ENCODE measurements around the gene TMEM217.

GRCh38 chr6:37306624-37307222 is 48.8 kb upstream of the TMEM217 start:
- TF ChIP-seq, protein P1, sequence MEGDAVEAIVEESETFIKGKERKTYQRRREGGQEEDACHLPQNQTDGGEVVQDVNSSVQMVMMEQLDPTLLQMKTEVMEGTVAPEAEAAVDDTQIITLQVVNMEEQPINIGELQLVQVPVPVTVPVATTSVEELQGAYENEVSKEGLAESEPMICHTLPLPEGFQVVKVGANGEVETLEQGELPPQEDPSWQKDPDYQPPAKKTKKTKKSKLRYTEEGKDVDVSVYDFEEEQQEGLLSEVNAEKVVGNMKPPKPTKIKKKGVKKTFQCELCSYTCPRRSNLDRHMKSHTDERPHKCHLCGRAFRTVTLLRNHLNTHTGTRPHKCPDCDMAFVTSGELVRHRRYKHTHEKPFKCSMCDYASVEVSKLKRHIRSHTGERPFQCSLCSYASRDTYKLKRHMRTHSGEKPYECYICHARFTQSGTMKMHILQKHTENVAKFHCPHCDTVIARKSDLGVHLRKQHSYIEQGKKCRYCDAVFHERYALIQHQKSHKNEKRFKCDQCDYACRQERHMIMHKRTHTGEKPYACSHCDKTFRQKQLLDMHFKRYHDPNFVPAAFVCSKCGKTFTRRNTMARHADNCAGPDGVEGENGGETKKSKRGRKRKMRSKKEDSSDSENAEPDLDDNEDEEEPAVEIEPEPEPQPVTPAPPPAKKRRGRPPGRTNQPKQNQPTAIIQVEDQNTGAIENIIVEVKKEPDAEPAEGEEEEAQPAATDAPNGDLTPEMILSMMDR (conservative IDR thresholded peaks at IDR 0.05; ENCODE audit: low read depth, low read length): no peak
- no peak for TF ChIP-seq EZH2 (IDR thresholded peaks at IDR 0.05; ENCODE audit: low read length, unreplicated experiment)
- TF ChIP-seq EZH2phosphoT487 (IDR thresholded peaks at IDR 0.05; ENCODE audit: borderline replicate concordance, low read length): no peak
